Activated CD8-positive, alpha-beta memory T cell treated with anti-CD3 and anti-CD28 coated beads, Interleukin-2, amount 50 U/mL, for 4 hours (primary cell): ENCODE measurements around the gene ALG3.

ENCODE experiments used
- DNase-seq: peaks from one replicate; pipeline ENCODE4 v3.0.0-alpha.2; 2020

Gene ALG3

DNA sequence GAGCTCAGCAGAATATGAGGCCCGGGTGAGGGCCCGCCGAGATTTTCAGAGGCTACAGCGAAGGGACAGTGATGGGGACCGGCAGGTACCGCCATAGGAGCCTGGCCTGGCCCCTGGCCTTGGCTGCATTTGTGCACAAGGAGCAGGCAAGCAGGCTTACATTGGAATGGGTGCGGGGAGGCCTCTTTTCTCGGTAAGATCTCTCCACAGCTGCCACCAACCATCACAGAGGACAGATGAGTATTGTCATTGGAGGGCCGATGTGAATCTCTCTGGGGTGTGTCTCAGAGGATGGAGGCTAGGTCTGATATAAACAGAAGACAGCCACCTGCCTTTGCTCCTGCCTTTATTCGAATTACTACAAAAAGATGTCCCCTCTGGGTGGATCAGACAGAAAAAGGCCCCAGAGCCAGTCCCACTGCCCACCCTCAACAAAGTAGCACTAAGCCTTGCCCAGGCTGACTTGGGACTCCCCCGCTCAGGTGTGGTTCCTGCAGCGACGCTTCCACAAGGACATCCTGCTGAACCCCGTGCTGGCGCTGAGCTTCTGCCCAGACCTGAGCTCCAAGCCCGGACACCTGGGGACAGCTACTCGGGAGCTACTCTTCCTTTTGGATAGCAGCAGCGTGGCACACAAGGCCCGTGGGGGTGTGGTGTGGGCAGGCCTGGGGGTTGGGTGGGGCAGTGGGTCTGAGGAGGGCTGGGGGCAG, 13.9 kb downstream of the ALG3 start:
- DNase-seq: no peak

DNA sequence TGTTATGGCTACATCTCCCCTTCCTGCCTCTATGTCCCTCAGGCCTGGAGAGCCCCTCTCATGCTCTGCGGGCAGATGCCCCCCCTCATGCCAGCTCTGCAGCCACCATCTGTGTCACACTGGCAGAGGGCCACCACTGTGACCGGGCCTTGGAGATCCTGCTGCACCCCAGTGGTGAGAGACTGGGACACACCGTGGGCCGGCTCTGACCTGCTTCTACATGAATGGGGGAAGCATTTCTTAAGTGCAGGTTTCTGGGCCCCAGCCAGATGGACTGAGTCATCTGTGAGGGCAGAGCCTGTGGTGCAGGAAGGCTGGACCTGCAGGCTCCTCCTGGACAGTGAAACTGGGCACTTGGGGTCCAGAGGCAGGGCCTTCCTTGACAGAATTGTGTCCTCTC, 14.5 kb downstream of the ALG3 start:
- DNase-seq: no peak

DNA sequence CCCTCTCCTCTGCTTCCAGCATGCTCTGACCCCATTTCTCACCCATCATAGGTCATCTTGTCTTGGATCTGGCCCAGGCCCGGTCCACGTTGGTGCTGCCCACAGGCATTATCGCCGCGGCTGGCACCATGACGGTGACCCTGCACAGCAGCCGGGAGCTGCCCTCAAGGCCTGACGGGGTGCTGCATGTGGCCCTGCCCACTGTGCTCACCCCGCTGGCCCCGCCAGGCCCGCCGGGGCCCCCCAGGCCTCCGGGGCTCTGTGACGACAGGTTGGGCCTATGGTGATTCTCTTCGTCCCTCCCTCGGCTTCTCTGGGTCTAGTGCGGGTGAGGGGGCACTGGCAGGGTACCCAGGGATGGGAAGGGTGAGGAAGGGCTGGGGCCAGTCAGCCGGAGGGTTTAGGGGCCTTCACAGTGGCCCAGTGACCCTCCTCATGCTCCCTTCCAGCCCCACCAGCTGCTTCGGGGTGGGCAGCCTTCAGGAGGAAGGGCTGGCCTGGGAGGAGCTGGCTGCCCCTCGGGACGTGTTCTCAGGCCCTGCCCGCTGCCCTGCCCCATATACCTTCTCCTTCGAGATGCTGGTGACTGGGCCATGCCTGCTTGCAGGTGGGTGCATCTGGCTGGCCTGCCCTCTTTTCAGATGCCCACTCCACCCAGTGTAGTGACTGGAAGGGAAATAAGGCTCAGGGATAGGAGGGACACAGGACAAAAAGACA, 15.5 kb downstream of the ALG3 start:
- no peak for DNase-seq

DNA sequence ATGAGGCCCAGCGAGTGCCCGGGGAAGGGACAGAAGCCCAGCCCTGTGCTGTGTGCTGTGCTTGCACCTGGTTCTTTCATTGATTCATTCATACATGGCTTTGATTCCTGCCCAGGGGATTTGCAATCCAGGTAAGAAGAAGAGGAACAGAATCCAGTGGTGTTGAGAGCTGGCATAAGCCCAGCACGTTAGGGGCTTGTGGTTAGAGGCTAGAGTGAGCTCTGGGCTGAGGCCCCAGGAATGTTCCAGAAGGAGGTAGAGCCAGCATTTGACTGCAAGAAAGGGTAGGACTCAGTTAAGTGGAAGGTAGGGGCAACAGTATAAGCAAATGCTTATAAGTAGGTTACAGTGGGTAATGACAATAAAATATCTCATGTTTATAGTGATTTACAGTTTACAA, 17.1 kb downstream of the ALG3 start:
- DNase-seq: no peak

DNA sequence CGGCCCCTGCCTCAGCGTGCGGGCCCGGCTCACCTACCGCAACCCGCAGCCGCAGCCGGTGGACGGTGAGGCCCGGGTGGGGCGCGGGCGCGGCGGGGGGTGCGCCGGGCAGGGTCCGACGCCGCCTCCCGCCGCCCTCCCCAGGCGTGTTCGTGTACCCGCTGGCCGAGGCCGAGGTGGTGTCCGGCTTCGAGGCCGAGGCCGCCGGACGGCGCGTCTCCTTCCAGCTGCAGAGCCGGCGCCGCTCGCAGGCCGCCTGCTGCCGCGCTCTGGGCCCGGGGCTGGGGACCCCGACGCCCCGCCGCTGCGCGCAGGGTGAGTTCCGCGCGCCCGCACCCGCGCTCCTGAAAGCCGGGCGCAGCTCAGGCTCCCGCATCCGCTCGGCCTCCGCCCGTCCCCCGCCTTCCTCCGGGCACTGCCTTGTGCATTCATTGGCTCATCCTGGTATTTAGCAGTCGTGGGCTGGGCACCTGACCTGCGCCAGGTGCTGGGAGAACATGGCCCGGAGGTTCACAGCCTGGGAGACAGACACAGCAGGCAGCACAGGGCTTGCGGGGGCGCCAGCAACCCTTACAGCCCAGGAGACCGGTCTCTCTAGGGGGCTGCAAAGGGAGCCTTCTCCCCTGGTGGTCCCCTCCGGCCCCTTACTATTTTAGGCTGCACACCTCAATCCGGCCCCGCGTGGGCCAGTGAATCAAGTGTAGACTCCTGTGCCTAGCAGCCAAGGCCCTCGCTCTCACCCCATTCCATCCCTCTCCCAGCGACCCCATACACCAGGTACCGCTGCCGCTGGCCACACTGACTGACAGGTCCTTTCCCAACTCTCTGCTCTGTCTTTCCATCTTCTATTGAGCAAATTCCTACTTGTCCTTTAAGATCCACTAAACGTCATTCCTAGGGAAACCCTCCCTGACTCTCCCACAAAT, 17.9 kb downstream of the ALG3 start:
- no peak for DNase-seq

DNA sequence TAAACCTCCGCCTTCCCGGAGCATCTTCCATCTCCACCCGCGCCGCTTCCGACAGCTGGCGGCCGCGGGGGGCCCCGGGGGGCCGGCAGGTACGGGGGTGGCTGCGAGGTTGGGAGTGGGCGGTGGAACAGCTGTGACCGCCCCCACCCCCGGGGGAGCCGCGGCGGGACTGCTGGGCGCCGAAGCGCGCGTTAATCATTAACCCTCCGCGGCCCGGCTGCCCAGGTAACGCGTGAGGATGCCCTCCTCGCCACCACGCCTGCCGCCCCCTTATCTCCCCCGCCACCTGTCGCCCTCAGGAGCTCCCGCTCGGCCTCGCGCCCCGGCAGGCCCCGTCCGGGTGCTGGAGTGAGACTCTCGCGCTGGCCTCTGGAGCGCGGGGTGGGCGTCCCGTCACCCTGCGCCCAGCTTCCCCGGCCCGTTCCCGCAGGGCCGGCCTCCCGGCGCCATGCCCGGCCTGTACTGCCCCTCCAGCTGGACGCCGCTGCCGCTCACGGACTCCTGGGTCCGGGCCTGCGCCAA, 18.6 kb downstream of the ALG3 start:
- DNase-seq: peak; percentile 31

DNA sequence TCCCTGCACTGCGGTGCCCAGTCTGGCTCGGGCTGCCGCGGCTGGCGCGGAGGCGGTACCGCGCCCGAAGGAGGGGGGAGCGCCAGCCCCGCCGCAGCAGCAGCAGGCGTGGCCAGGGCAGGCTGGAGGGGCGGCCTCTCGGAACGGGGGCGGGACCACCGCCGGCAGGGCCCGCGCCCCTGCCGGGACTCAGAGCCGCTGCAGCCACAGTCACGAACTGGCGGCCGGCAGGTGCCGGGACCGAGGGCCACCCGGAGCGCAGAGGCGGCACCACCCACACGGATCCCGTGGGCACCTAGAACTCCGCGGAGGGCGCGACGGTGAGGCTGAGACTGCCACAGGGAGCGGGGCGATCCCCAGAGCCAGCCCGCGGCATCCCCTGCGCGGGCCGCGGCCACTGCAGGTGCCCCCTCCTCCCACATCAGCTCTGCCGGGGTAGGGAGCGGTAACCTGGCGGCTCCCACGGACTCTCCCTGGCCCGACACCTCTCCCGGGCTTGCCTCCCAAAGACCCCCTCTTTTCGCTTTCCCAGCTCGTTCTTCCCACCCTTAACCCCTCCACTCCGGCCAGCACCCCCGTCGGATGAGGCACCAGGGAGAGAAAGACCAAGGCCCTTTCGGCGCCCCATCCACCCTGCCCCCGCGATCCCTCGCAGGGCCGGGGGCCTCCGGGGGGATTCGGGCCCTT, 19.2 kb downstream of the ALG3 start, which contains the start of gene VWA5B2:
Gene VWA5B2 (plus strand): TSS at position 192 of the 687 bp plus-strand sequence. CDS start 944 bp downstream, outside the sequence.
- peak; percentile 79 for DNase-seq

DNA sequence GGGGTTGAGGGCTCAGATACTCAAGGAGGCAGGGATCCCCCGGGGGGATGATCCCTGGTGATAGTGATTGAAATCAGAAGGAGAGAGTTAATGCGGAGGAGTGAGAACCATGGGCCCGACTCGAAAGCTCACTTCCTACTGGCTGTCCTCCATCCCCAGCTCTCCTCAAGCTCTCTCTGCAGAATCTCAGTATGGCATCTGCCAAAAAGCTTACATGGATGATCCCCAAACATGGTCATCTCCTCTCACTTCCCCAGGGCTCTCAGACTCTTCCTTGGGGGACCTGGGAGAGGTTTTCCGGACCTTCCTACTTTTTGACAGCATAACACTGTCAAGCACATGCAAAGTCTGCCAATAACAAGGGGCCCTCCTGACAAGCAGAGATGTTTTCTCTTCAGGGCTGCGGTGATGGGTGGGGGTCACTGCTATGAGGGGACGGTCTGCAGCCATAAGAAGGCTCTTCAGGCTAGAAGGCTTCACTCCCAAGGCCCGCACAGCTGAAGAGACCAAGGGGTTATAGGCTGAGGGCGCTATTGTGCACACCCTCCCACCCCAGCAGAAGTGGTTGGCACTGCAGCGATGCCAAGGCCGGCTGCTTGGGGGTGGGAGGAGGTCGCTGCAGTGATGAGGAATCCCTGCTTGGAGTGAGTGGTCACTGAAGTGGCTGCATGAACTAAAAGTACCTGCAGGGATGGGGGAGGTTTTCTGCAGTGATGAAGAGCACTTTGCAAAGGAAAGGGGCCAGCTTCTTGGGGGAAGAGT, 20.2 kb downstream of the ALG3 start:
- DNase-seq: no peak

DNA sequence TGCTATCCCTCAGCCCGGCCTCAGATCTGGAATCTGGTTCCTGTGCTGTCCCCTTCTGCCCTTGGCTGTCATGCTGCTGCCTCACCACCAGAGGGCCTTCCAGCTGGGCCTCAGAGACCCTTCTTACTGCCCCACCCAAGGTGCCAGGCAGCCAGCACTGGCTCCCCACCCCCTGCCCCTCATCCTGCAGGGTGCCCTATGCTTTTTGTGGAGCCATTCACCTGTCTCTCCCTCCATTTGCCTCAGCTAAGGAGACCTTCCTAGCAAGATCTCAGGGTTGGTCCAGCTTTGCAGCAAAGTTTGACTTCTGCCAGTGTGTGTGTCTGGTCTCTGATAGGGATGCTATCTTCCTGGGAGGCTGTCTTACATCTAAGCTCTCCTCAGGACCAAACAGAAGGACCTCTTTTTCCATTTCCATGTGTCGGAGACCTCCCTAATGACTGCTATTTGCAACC, 21.3 kb downstream of the ALG3 start:
- DNase-seq: peak; percentile 62

DNA sequence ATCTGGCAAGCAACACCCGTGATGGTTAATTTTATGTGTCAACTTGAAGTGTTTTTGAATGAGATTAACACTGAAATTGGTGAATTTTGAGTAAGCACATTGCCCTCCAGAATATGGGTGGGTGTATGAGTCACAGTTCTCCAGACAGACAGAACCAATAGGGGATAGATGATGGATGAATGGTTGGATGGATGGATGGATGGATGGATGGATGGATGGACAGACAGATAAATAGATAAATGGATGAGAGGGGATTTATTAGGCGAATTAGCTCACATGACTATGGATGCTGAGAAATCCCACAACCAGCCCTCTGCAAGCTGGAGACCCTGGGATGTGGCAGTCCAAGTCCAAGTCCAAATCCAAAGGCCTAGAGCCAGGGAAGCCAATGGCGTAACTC, 24.8 kb downstream of the ALG3 start:
- no peak for DNase-seq

DNA sequence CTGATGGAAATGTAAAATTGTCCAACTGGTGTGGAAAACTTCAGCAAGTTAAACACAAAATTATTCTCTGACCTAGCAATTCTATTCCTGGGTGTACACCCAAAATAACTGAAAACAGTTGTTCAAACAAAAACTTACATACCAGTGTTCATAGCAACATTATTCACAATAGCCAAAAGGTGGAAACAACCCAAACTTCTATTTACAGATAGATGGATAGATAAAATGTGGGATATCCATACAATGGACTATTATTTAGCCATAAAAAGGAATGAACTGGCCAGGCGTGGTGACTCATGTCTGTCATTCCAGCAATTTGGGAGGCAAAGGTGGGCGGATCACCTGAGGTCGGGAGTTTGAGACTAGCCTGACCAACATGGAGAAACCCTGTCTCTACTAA, 26.2 kb downstream of the ALG3 start:
- no peak for DNase-seq

DNA sequence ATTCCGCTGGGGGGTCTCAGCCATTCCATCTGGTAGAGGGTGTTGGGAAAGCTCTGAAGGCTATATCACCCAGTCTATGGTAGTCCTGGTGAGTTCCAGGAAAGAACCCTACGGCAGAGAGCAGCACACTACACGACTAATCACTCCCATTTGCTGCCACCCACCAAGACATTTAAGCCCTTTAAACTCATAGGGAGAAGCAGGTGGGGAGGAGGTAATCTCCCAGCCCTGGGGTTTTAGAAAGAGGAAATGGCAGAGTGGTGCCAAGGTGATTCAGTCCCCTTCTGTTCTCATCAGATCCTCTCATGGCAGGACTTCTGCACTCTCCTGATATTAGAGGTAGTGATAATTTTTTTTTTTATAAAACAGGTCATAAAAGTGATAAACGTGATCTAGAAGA, 29.9 kb downstream of the ALG3 start:
- no peak for DNase-seq

DNA sequence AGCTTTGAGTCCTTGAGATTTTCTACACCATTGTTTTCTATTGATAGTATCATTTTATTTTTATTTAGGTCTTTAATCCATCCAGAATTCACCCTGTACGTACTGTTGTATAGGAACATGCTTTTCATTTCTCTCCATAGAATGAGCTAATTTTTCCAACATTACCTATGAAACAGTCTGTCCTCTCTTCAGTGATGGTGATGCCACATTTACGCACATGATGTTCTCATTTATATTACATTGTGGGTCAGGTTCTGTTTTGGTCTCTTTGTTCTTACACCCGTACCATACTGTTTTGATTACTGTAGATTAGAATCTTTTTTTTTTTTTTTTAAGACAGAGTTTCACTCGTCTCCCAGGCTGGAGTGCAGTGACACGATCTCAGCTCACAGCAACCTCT, 37.0 kb downstream of the ALG3 start:
- no peak for DNase-seq

DNA sequence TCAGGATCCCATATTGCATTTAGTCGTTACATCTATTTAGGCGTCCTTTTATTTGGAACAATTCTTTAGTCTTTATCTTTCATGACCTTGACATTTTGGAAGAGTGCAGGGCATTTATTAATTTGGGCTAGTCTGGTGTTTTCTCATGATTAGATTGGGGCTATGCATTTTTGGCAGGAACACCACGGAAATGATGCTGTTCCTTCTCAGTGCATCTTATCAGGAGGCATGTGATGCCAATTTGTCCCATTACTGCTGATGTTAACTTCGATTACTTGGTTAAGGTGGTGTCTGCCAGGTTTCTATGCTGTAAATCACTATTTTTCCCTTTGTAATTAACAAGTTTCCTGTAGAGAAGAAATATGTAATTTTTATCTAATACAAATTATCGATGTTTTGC, 37.5 kb downstream of the ALG3 start:
- no peak for DNase-seq

DNA sequence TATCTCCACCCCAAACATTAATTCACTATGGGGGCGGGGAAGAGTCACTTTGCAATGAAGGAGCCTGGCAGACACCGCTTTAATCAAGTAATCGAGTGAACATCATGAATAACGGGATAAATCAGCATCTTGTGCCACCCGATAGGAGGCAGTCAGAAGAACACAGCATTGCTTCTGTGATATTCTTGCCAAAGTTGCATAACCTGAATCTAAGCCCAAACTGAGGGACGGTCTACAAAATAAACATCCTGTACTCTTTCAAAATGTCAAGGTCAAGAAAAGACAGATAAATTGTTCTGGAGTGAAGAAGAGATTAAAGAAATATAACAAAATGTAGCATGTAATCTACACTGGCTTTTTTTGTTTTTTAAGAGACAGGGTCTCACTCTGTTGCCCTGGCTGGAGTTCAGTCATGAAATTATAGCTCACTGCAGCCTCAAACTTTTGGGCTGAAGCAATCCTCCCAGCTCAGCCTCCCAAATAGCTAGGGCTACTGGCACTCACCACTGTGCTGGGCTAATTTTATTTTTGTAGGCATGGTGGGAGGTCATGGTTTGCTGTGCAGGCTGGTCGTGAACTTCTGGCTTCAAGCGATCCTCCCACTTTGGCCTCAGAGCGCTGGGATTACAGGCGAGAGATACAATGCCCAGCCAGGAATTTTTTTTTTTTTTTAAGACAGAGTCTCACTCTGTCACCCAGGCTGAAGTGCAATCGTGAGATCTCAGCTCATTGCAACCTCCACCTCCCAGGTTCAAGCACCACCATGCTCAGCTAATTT, 39.4 kb downstream of the ALG3 start:
- no peak for DNase-seq

DNA sequence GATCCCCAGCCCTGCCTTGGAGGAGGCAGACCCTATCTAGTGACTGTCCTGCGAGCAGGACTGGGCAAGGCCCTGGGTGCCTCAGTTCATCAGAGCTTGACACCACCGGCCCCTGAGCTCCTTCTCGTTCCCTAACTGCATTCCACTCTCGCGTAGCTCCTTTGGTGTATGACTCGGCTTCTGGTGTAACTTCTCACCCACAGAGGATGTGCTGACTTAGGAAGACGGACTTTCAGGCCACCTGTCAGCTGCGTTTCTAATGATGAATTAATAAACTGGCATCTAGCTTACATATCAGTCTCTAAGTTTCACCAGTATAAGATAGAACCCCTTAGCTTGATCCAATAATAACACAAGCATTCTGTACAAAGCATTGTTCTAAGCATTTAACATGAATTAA, 45.2 kb downstream of the ALG3 start:
- DNase-seq: no peak

DNA sequence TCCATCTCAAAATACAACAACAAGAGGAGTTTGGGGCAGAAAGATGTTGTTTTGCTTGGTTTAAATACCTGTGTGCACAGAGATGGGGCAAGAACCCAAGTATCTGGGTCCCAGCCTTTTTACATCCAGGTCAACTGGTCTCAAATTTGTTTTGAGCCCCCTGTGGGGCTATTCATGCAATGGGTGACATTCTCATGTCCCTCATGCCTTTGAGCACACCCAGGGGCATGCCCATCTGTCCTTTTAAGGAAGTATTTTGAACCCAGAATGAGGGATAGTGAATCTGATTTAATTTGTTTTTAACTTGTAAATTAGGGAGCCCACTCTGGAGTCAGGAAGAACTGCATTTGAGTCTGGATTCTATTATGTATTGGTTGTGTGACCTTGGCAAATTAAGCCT, 47.9 kb downstream of the ALG3 start:
- DNase-seq: no peak

DNA sequence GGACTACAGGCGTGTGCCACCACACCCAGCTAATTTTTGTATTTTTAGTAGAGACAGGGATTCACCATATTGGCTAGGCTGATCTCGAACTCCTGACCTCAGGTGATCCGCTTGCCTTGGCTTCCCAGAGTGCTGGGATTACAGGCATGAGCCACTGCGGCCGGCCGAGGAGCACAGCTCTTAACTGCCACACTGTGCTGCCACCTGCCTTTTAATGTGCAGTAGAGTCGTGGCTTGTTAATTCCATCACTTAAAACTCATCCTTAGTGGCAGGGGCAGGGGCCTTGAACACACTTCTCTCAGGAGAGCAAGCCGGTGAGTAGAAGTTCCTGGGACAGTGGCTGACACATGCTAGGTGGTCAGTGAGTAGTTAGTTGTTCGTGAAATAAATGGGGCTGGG, 50.3 kb downstream of the ALG3 start:
- no peak for DNase-seq

DNA sequence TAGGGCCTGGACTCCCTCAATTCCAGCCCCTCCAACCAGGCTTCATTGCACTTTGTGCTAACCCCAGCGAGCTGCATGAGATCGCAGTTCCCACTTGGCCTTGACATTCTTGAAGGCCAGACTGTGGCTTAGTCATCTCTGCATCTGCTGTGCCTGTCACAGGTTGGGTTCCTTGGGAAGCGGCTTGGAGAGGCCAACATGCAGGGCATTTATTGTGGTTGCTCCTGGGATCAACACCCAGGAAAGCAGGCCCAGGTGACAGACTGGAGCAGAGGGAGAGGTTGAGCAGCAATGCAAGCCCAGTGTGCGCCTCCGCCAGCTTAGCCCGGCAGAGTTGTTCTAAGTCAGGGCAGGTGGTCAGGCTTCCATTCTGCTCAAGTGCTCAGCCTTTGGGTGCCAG, 52.2 kb downstream of the ALG3 start:
- no peak for DNase-seq

DNA sequence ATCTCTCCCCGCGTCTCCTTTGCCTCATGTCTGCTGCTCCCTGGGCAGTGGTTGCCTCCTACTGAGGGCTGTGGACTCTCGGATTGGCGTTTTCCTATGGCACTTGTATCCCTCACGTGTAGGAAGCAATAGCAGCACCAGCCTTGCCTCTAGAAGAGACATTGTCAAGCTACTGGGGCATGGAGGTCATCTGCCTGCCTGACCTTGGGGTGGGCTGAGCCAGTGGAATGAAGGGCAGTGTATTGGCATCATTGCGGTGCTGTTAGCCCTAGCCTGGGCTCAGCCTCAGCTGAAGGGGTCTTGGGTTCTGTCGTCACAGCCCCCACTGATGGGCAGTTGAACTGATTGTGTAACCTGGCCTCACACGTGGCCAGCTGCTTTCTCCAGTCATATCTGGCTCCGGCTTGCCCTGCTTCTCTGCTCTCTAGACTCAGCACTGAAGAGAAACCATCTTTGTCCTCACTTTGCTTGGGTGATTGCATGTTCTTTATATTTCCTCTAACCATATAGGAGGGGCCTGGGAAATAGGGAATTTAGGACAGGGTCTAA, 54.7 kb downstream of the ALG3 start:
- no peak for DNase-seq

DNA sequence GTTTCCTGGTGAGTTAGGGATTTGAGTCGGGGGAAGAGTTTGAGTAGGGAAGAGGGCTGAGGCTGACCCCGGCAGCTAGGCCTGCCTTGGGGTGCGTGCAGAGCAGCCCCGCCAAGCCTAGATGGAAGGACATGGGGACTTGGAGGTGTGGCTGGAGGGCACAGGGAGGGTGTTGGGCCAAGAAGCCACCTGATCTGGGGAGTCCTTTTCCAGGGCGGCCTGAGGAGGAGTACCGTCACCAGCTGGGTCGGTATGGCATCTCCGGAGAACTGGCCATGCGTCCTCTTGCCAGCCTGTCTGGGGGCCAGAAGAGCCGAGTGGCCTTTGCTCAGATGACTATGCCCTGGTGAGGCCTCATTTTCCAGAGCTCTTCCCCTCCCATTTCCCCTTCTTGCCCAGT, 55.9 kb downstream of the ALG3 start:
- DNase-seq: no peak
